ENCODE data around the gene HSP90AA1. TPM values are rescaled to one million over a fixed set of nuclear protein-coding genes. Genes with fewer than 3 reads are reported as not detected.

Gene HSP90AA1
- total and polyA plus RNA-seq, 9 donors, result 197 to 502 (median 299) TPM

DNA sequence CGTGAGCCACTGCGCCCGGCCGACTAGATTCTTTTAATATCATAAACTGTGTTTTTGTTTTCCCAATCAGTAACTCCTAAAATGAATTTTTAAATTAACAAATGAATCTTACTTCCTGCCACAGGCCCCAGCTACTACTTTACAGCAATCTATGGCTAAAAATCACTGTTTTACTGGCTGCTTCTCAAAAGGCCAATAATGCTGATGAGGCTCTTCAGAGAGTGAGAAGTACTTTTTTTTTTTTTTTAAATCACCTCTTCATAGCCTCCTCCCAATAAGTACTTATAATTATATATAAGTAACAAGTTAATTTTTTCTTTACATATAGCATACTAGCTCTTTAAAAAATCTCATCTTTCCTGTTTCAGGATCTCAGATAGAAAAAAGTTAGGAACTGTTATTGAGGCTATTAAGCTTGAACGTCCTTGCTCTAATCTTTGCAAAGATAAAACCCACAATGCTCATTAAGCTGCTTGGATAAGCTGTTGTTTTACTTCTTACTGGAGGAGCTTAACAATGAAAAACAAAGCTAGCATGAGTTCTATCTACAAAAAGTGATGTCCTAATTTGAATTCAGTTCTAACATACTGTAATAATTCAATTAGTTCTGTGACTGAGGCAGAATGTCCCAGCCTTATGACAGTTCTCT lies 40.1 kb upstream of the HSP90AA1 start:
- Histone ChIP-seq H3K27me3 (no peaks in the 10 kb centered on the region), H3K4me3 (no peak overlapping the region), H3K9me3 (no peaks in the 10 kb centered on the region), H3K4me1 (ENCODE audit: insufficient read depth) (peaks cover 1% of the 10 kb centered on the region), H3K36me3 (no peaks in the 10 kb centered on the region), H3K27ac (peak overlapping the region in 1 of 2 donors; percentile 39)
- TF ChIP-seq EP300 (IDR thresholded peaks at IDR 0.05), result no peak
- TF ChIP-seq, protein P1, sequence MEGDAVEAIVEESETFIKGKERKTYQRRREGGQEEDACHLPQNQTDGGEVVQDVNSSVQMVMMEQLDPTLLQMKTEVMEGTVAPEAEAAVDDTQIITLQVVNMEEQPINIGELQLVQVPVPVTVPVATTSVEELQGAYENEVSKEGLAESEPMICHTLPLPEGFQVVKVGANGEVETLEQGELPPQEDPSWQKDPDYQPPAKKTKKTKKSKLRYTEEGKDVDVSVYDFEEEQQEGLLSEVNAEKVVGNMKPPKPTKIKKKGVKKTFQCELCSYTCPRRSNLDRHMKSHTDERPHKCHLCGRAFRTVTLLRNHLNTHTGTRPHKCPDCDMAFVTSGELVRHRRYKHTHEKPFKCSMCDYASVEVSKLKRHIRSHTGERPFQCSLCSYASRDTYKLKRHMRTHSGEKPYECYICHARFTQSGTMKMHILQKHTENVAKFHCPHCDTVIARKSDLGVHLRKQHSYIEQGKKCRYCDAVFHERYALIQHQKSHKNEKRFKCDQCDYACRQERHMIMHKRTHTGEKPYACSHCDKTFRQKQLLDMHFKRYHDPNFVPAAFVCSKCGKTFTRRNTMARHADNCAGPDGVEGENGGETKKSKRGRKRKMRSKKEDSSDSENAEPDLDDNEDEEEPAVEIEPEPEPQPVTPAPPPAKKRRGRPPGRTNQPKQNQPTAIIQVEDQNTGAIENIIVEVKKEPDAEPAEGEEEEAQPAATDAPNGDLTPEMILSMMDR (IDR thresholded peaks at IDR 0.05), result no peak
- no peak for TF ChIP-seq POLR2A (IDR thresholded peaks at IDR 0.05)
- intact Hi-C loops (cut with DNase I), result no loop called here
- 29 to 52% (median 40%) methylated on average over 5 of the region's 5 CpGs for WGBS, 3 donors
- no peak for DNase-seq

DNA sequence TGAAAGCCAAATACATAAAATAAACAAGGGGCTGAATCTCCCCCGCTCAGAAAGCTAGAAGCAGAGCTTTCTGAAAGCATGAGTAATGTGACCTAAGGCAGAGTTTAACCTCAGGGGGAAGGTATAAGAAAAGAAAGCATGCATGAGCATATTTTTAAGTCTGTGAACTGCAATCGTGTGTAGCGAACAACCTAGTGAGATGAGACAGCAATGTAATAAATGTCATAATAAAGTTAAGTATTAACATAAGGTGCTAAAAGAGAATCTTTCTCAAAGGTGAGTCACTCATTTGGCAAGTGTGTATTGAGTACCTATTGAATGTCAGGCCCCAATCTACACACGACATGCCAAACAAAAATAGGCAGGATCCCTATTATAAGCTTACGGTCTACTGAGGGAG lies 38.7 kb upstream of the HSP90AA1 start:
- Histone ChIP-seq H3K36me3 (no peaks in the 10 kb centered on the region), H3K9me3 (no peaks in the 10 kb centered on the region), H3K27ac (no peak overlapping the region), H3K4me3 (no peak overlapping the region), H3K27me3 (no peaks in the 10 kb centered on the region), H3K4me1 (ENCODE audit: insufficient read depth) (peaks cover 1% of the 10 kb centered on the region)
- 85 to 90% (median 87%) methylated on average over 5 of the region's 5 CpGs for WGBS, 3 donors
- DNase-seq, result no peak
- intact Hi-C loops (cut with DNase I), result no loop called here
- TF ChIP-seq EP300 (IDR thresholded peaks at IDR 0.05) (no peak), POLR2A (IDR thresholded peaks at IDR 0.05) (no peak)
- TF ChIP-seq, protein P1 (IDR thresholded peaks at IDR 0.05), result no peak

DNA sequence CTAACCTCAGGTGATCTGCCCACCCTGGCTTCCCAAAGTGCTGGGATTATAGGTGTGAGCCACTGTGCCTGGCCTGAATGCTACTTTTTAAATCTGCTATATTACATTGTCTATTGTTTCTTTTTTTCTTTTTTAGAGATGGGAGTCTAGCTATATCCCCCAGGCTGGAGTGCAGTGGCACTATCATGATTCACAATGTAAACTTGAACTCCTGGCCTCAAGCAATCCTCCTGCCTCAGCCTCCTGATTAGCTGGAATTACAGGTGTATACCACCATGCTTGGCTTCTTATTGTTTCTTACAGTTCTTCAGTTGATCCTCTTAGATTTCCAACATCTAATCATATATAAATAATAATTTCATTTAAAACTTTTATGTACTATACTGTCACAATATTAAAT lies 37.6 kb upstream of the HSP90AA1 start:
- intact Hi-C loops (cut with DNase I), result no loop called here
- TF ChIP-seq EP300 (IDR thresholded peaks at IDR 0.05), result no peak
- no peak for TF ChIP-seq POLR2A (IDR thresholded peaks at IDR 0.05)
- TF ChIP-seq, protein P1 (IDR thresholded peaks at IDR 0.05), result no peak
- DNase-seq, result no peak
- Histone ChIP-seq H3K9me3 (no peaks in the 10 kb centered on the region), H3K4me3 (no peak overlapping the region), H3K27me3 (no peaks in the 10 kb centered on the region), H3K27ac (no peak overlapping the region), H3K36me3 (no peaks in the 10 kb centered on the region), H3K4me1 (ENCODE audit: insufficient read depth) (peaks cover 1% of the 10 kb centered on the region)

DNA sequence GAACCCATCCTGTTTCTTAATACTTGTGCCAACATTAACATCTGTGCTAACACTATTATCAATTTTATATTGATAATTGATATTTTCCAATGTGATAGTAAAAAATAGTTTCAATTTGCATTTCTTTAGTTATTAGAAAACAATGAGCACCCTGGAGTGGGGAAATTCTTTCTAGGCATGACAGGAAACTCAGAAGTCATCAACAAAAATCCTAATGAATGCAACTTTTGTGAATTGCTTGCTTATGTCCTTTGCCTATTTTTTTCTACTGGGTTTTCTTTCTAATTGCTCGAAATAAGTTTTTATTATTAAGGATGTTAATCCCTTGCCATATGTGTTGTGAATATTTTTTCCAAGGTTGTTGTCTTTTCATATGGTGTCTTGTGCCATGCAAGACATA lies 34.7 kb upstream of the HSP90AA1 start:
- WGBS, 3 donors, result 78 to 84% (median 80%) methylated on average over 1 of the region's 1 CpG
- H3K27ac ChIP-seq, result no peak overlapping the region
- H3K4me3 ChIP-seq, result no peak overlapping the region
- no peaks in the 10 kb centered on the region for H3K27me3 ChIP-seq
- peaks cover 0 to 4% of the 10 kb centered on the region in 2 donors for H3K9me3 ChIP-seq
- DNase-seq, result no peak
- peaks cover under 1% of the 10 kb centered on the region for H3K4me1 ChIP-seq (ENCODE audit: insufficient read depth)
- intact Hi-C loops (cut with DNase I), result no loop called here
- TF ChIP-seq POLR2A (IDR thresholded peaks at IDR 0.05) (no peak), EP300 (IDR thresholded peaks at IDR 0.05) (no peak)
- TF ChIP-seq, protein P1 (IDR thresholded peaks at IDR 0.05), result no peak
- no peaks in the 10 kb centered on the region for H3K36me3 ChIP-seq
